Measurements from ENCODE around the gene BRD4. TPM values are rescaled to one million over a fixed set of nuclear protein-coding genes. Genes with fewer than 3 reads are reported as not detected.

The BRD4 gene
- total and polyA plus RNA-seq, 10 of the 15 experiments (the other 5 are each of a cell fraction or from before 2014, with no cell fraction given): 5.3 to 84.4 (median 11.8) TPM

- H2AFZ ChIP-seq (ENCODE audit: control insufficient read depth, low read depth, low read length): no peak overlapping the region
- ATAC-seq (no peak), FAIRE-seq (no peak), DNase-seq (ENCODE audit: low read depth, low spot score) (no peak)
- no peaks in the 10 kb centered on the region for H4K20me1 ChIP-seq (ENCODE audit: control insufficient read depth, insufficient read depth)
- intact Hi-C loops (cut with micrococcal nuclease; ENCODE audit: unreplicated experiment) (no loop called here), in situ Hi-C loops (cut with MboI) (no loop called here)
- H3K27ac ChIP-seq (ENCODE audit: control insufficient read depth, insufficient read depth): no peak overlapping the region
- ChIA-PET RAD21 (ENCODE audit: unreplicated experiment) (no interaction called here), POLR2A (no interaction called here), CTCF (no interaction called here), SMC1A (ENCODE audit: uncharacterized antibody, unreplicated experiment) (no interaction called here)
- peaks cover 19 to 43% of the 10 kb centered on the region in 2 experiments for H3K36me3 ChIP-seq (ENCODE audit: control insufficient read depth in 2 of 2, insufficient read depth in 2 of 2, low read length in 1 of 2)
- no peaks in the 10 kb centered on the region for H3K27me3 ChIP-seq (replicated peaks in 1 of 2; ENCODE audit: control insufficient read depth in 2 of 2, insufficient read depth in 2 of 2, low read length in 1 of 2)
- WGBS (ENCODE audit: insufficient coverage, insufficient replicate concordance, low lambda C conversion rate, missing lambda C conversion rate): 98% methylated on average over 24 of the region's 24 CpGs
- peaks cover 3% of the 10 kb centered on the region for H3K79me2 ChIP-seq (ENCODE audit: control insufficient read depth, insufficient read depth, low read length)
- no peak overlapping the region for H3K9ac ChIP-seq (ENCODE audit: control insufficient read depth, insufficient read depth, low read length)
- H3K4me2 ChIP-seq (ENCODE audit: control insufficient read depth, insufficient read depth): no peak overlapping the region
- TF ChIP-seq POLR2A (IDR thresholded peaks at IDR 0.05; ENCODE audit: low read depth, low read length) (peak; percentile 39; the same call in 1 of the 2 replicates), POLR2AphosphoS5 (IDR thresholded peaks at IDR 0.05; ENCODE audit: low read length) (peak; percentile 13; the same call in 1 of the 2 replicates), CREB1 (IDR thresholded peaks at IDR 0.05; ENCODE audit: low read depth) (no peak)
- no TSS peak for BruUV-seq (replicated peaks)
- no peaks in the 10 kb centered on the region for H3K9me3 ChIP-seq (replicated peaks; ENCODE audit: control insufficient read depth, insufficient read depth, low read length)
- no peak overlapping the region for H3K4me3 ChIP-seq
- no peaks in the 10 kb centered on the region for H3K4me1 ChIP-seq (ENCODE audit: control insufficient read depth, insufficient read depth, low read length)
These were observed 35.8 kb upstream of the BRD4 start for GRCh38 chr19:15368051-15368632.

GRCh38 chr19:15367439-15367838 is 35.1 kb upstream of the BRD4 start:
- ATAC-seq (peak; percentile 55), FAIRE-seq (peak; percentile 95), DNase-seq (ENCODE audit: low read depth, low spot score) (no peak)
- Histone ChIP-seq H3K9ac (ENCODE audit: control insufficient read depth, insufficient read depth, low read length) (no peak overlapping the region), H3K27ac (ENCODE audit: control insufficient read depth, insufficient read depth) (no peak overlapping the region), H2AFZ (ENCODE audit: control insufficient read depth, low read depth, low read length) (no peak overlapping the region), H3K4me3 (no peak overlapping the region), H3K27me3 (replicated peaks in 1 of 2; ENCODE audit: control insufficient read depth in 2 of 2, insufficient read depth in 2 of 2, low read length in 1 of 2) (no peaks in the 10 kb centered on the region), H3K9me3 (replicated peaks; ENCODE audit: control insufficient read depth, insufficient read depth, low read length) (no peaks in the 10 kb centered on the region), H3K79me2 (ENCODE audit: control insufficient read depth, insufficient read depth, low read length) (no peaks in the 10 kb centered on the region), H3K36me3 (ENCODE audit: control insufficient read depth in 2 of 2, insufficient read depth in 2 of 2, low read length in 1 of 2) (peaks cover 19 to 37% of the 10 kb centered on the region in 2 experiments), H4K20me1 (ENCODE audit: control insufficient read depth, insufficient read depth) (no peaks in the 10 kb centered on the region), H3K4me1 (ENCODE audit: control insufficient read depth, insufficient read depth, low read length) (no peaks in the 10 kb centered on the region), H3K4me2 (ENCODE audit: control insufficient read depth, insufficient read depth) (no peak overlapping the region)
- intact Hi-C loops (cut with micrococcal nuclease; ENCODE audit: unreplicated experiment): no loop called here
- in situ Hi-C loops (cut with MboI): no loop called here
- RAD21 ChIA-PET (ENCODE audit: unreplicated experiment): no interaction called here
- POLR2A ChIA-PET: no interaction called here
- CTCF ChIA-PET: no interaction called here
- no TSS peak for BruUV-seq (replicated peaks)
- WGBS (ENCODE audit: insufficient coverage, insufficient replicate concordance, low lambda C conversion rate, missing lambda C conversion rate): 83% methylated on average over 3 of the region's 3 CpGs
- SMC1A ChIA-PET (ENCODE audit: uncharacterized antibody, unreplicated experiment): no interaction called here
- TF ChIP-seq NR2C1 (IDR thresholded peaks at IDR 0.05) (no peak), SMARCA5 (IDR thresholded peaks at IDR 0.05) (no peak), CEBPB (IDR thresholded peaks at IDR 0.05; ENCODE audit: borderline replicate concordance in 1 of 2, low read depth in 2 of 2, low read length in 2 of 2) (no peak), NR2F1 (conservative IDR thresholded peaks at IDR 0.05) (peak; percentile 46; the same call in 1 of the 2 replicates)
- TF ChIP-seq, protein P1, sequence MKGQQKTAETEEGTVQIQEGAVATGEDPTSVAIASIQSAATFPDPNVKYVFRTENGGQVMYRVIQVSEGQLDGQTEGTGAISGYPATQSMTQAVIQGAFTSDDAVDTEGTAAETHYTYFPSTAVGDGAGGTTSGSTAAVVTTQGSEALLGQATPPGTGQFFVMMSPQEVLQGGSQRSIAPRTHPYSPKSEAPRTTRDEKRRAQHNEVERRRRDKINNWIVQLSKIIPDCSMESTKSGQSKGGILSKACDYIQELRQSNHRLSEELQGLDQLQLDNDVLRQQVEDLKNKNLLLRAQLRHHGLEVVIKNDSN (IDR thresholded peaks at IDR 0.05; ENCODE audit: borderline replicate concordance, extremely low read length, insufficient read depth, low read depth, low read length): no peak
- TF ChIP-seq, protein P2, sequence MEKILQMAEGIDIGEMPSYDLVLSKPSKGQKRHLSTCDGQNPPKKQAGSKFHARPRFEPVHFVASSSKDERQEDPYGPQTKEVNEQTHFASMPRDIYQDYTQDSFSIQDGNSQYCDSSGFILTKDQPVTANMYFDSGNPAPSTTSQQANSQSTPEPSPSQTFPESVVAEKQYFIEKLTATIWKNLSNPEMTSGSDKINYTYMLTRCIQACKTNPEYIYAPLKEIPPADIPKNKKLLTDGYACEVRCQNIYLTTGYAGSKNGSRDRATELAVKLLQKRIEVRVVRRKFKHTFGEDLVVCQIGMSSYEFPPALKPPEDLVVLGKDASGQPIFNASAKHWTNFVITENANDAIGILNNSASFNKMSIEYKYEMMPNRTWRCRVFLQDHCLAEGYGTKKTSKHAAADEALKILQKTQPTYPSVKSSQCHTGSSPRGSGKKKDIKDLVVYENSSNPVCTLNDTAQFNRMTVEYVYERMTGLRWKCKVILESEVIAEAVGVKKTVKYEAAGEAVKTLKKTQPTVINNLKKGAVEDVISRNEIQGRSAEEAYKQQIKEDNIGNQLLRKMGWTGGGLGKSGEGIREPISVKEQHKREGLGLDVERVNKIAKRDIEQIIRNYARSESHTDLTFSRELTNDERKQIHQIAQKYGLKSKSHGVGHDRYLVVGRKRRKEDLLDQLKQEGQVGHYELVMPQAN (conservative IDR thresholded peaks at IDR 0.05): no peak
- TF ChIP-seq, protein P3, sequence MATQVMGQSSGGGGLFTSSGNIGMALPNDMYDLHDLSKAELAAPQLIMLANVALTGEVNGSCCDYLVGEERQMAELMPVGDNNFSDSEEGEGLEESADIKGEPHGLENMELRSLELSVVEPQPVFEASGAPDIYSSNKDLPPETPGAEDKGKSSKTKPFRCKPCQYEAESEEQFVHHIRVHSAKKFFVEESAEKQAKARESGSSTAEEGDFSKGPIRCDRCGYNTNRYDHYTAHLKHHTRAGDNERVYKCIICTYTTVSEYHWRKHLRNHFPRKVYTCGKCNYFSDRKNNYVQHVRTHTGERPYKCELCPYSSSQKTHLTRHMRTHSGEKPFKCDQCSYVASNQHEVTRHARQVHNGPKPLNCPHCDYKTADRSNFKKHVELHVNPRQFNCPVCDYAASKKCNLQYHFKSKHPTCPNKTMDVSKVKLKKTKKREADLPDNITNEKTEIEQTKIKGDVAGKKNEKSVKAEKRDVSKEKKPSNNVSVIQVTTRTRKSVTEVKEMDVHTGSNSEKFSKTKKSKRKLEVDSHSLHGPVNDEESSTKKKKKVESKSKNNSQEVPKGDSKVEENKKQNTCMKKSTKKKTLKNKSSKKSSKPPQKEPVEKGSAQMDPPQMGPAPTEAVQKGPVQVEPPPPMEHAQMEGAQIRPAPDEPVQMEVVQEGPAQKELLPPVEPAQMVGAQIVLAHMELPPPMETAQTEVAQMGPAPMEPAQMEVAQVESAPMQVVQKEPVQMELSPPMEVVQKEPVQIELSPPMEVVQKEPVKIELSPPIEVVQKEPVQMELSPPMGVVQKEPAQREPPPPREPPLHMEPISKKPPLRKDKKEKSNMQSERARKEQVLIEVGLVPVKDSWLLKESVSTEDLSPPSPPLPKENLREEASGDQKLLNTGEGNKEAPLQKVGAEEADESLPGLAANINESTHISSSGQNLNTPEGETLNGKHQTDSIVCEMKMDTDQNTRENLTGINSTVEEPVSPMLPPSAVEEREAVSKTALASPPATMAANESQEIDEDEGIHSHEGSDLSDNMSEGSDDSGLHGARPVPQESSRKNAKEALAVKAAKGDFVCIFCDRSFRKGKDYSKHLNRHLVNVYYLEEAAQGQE (IDR thresholded peaks at IDR 0.05; ENCODE audit: low read depth, low read length): no peak
